HEK293T (cell line): Measurements from ENCODE around the gene DSC2.
"Not testable (repeated sequence)": the region's sequence is repeated elsewhere in the genome, so short reads cannot be mapped to it uniquely, and the experiment has no call there.

ENCODE experiments used
- CTCF ChIA-PET: fragments of 350-600 bp; formaldehyde crosslinking; extraction: SDS; loops from one replicate; lab custom pipeline; 2021; ENCODE audit warnings: antibody characterized with exemption, inconsistent platforms; lab: Yijun Ruan, JAX
- POLR2A ChIA-PET: fragments of 350-600 bp; formaldehyde crosslinking; extraction: SDS; loops from one replicate; lab custom pipeline; 2020; ENCODE audit warnings: antibody characterized with exemption, inconsistent platforms; lab: Yijun Ruan, JAX
- DNase-seq: peaks from one replicate; pipeline ENCODE4 v3.0.0; 2012; ENCODE audit warnings: mixed read lengths; ENCODE audit errors: extremely low spot score
- ARNT ChIP-seq: fragments of 450-650 bp; IDR thresholded peaks from 2 replicates; pipeline ENCODE4 v1.6.1; 2017; ENCODE audit warnings: mild to moderate bottlenecking
- CTBP1 ChIP-seq: fragments of 450-650 bp; IDR thresholded peaks from 2 replicates; pipeline ENCODE4 v1.6.1; 2016; ENCODE audit warnings: borderline replicate concordance
- ELF4 ChIP-seq: fragments of 450-650 bp; IDR thresholded peaks from 2 replicates; pipeline ENCODE4 v1.6.1; 2017; ENCODE audit warnings: antibody characterized with exemption
- FOXM1 ChIP-seq: fragments of 450-650 bp; IDR thresholded peaks from 2 replicates; pipeline ENCODE4 v1.6.1; 2017; ENCODE audit warnings: mild to moderate bottlenecking, borderline replicate concordance
- LEF1 ChIP-seq: fragments of 450-650 bp; IDR thresholded peaks from 2 replicates; pipeline ENCODE4 v1.6.1; 2017; ENCODE audit warnings: mild to moderate bottlenecking, borderline replicate concordance
- NFRKB ChIP-seq: fragments of 450-650 bp; IDR thresholded peaks from 2 replicates; pipeline ENCODE4 v1.6.1; 2016; ENCODE audit warnings: mild to moderate bottlenecking, moderate library complexity
- SP1 ChIP-seq: fragments of 450-650 bp; IDR thresholded peaks from 2 replicates; pipeline ENCODE4 v1.6.1; 2017
- SUZ12 ChIP-seq: fragments of 450-650 bp; IDR thresholded peaks from 2 replicates; pipeline ENCODE4 v1.6.1; 2016; ENCODE audit warnings: mild to moderate bottlenecking
- TARDBP ChIP-seq: fragments of 450-650 bp; IDR thresholded peaks from 2 replicates; pipeline ENCODE4 v1.6.1; 2016
- ZNF384 ChIP-seq: fragments of 450-650 bp; IDR thresholded peaks from 2 replicates; pipeline ENCODE4 v1.6.1; 2016
- TF ChIP-seq, protein P1 (sequence below): fragments of 450-650 bp; IDR thresholded peaks from 2 replicates; pipeline ENCODE4 v1.6.1; 2016

Gene DSC2

GRCh38 chr18:31011455-31011854, 90.8 kb downstream of the DSC2 start:
- TF ChIP-seq SUZ12 (0 out of 2 replicates have a peak, but pooled peaks have one; percentile 27), CTBP1 (0 out of 2 replicates have a peak, but pooled peaks have one; percentile 16), LEF1 (0 out of 2 replicates have a peak, but pooled peaks have one; percentile 26)
- CTCF ChIA-PET, result interaction anchor here (0.6 to 1.2 kb wide), 2 partner anchors 87 to 413 kb away, joined by 3 read pairs; no protein-coding TSS in a partner anchor
- DNase-seq, result not testable (repeated sequence)
- POLR2A ChIA-PET, result interaction anchor here (1.4 kb wide), 1 partner anchor 30 kb away, joined by 7 read pairs; no protein-coding TSS in a partner anchor

DNA sequence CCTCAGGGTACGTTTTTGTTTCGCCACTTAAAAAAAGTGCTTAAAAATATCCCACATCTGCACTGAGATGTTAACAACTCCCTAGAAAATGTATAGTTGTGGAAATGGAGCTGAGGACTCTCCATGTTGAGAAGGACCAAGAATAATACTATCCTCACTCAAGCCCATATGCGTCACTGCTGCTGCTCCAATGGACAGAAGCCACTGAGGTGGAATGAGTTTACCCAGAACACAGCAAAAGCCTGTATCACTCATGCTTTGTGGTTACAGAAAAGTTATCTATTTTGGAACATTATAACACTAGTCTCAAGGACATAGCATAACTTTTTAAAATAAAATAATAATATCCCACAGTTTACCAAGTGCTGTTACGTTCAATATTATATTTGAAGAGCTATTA, 91.6 kb downstream of the DSC2 start:
- ChIA-PET CTCF (interaction anchor here (1.2 kb wide), 1 partner anchor 414 kb away, joined by 3 read pairs; no protein-coding TSS in a partner anchor), POLR2A (interaction anchor here (1.4 kb wide), 1 partner anchor 31 kb away, joined by 7 read pairs; no protein-coding TSS in a partner anchor)
- DNase-seq, result no peak
- TF ChIP-seq ELF4 (no peak), LEF1 (no peak), SP1 (no peak), TARDBP (no peak), ARNT (no peak), CTBP1 (no peak), ZNF384 (no peak), NFRKB (no peak), FOXM1 (no peak)
- TF ChIP-seq, protein P1, sequence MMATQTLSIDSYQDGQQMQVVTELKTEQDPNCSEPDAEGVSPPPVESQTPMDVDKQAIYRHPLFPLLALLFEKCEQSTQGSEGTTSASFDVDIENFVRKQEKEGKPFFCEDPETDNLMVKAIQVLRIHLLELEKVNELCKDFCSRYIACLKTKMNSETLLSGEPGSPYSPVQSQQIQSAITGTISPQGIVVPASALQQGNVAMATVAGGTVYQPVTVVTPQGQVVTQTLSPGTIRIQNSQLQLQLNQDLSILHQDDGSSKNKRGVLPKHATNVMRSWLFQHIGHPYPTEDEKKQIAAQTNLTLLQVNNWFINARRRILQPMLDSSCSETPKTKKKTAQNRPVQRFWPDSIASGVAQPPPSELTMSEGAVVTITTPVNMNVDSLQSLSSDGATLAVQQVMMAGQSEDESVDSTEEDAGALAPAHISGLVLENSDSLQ, result no peak
